CD4-positive, alpha-beta T cell treated with Interleukin-6 for 4 hours (primary cell): Measurements from ENCODE around the gene MT1A.
"Not testable (repeated sequence)": the region's sequence is repeated elsewhere in the genome, so short reads cannot be mapped to it uniquely, and the experiment has no call there.

ENCODE experiments used
- DNase-seq: peaks from one replicate; pipeline ENCODE4 v3.0.0-alpha.2; 2020; ENCODE audit warnings: mixed read lengths

The MT1A gene

GRCh38 chr16:56610609-56611111 is 27.8 kb upstream of the MT1A start:
- no peak for DNase-seq

GRCh38 chr16:56611281-56611833 is 27.1 kb upstream of the MT1A start:
- DNase-seq, result no peak

- no peak for DNase-seq
Observed at GRCh38 chr16:56613706-56614105, 24.8 kb upstream of the MT1A start.

- no peak for DNase-seq
Observed at GRCh38 chr16:56614549-56614991, 23.9 kb upstream of the MT1A start.

- no peak for DNase-seq
Observed at GRCh38 chr16:56615353-56615752, 23.1 kb upstream of the MT1A start.

GRCh38 chr16:56616608-56617211 is 21.8 kb upstream of the MT1A start:
- no peak for DNase-seq

- DNase-seq, result peak; percentile 77
Observed at GRCh38 chr16:56617212-56618085, 21.0 kb upstream of the MT1A start.

- no peak for DNase-seq
Observed at GRCh38 chr16:56618138-56618537, 20.3 kb upstream of the MT1A start.

- DNase-seq, result no peak
Observed at GRCh38 chr16:56620339-56620897, 18.0 kb upstream of the MT1A start.

GRCh38 chr16:56621665-56622445 is 16.6 kb upstream of the MT1A start:
- not testable (repeated sequence) for DNase-seq

GRCh38 chr16:56623184-56623583 is 15.3 kb upstream of the MT1A start:
- not testable (repeated sequence) for DNase-seq

GRCh38 chr16:56623637-56624036 is 14.8 kb upstream of the MT1A start:
- DNase-seq, result no peak

- peak; percentile 37 for DNase-seq
Observed at GRCh38 chr16:56625140-56625942, 13.1 kb upstream of the MT1A start, which contains the start of gene MT1E. TSS of gene MT1E (plus strand) at chr16:56625781. CDS start at chr16:56625852, 71 bp downstream.

GRCh38 chr16:56625943-56626654 is 12.4 kb upstream of the MT1A start:
- DNase-seq, result no peak

GRCh38 chr16:56626685-56627084 is 11.8 kb upstream of the MT1A start:
- no peak for DNase-seq

GRCh38 chr16:56628486-56629350 is 9.7 kb upstream of the MT1A start:
- DNase-seq, result no peak

- no peak for DNase-seq
Observed at GRCh38 chr16:56629531-56629930, 8.9 kb upstream of the MT1A start.

- DNase-seq, result no peak
Observed at GRCh38 chr16:56630134-56630533, 8.3 kb upstream of the MT1A start.

GRCh38 chr16:56631197-56631596 is 7.3 kb upstream of the MT1A start:
- no peak for DNase-seq

- DNase-seq, result no peak
Observed at GRCh38 chr16:56631832-56632155, 6.7 kb upstream of the MT1A start.
